ENCODE results near the gene OR1S2.
"Not testable (repeated sequence)": the region's sequence is repeated elsewhere in the genome, so short reads cannot be mapped to it uniquely, and the experiment has no call there.

Gene OR1S2, protein sequence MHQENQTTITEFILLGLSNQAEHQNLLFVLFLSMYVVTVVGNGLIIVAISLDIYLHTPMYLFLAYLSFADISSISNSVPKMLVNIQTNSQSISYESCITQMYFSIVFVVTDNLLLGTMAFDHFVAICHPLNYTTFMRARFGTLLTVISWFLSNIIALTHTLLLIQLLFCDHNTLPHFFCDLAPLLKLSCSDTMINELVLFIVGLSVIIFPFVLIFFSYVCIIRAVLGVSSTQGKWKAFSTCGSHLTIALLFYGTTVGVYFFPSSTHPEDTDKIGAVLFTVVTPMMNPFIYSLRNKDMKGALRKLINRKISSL

DNA sequence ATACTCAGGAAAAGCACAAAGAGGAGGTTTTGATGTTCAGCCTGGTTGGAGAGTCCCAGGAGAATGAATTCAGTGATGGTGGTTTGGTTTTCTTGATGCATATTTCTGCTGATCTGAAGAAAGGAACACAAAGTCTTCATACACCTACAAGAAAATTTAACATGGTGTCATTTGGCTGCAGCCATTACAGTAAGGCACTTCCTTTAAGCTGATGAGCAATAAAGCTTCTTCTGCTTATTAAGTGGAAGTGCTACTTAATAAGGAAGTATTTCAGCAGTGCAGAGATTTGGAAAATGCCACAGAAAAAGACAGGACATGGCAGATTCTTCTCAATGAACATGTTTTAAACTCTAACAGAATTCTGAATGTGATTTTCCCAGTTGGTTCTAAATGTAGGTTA lies at the start of gene OR1S2:
OR1S2 (minus strand) TSS at position 101 of the 400 bp plus-strand sequence; CDS start at position 101, 0 bp downstream.
- DNase-seq (ENCODE audit: low spot score) (no peak), FAIRE-seq (no peak)

DNA sequence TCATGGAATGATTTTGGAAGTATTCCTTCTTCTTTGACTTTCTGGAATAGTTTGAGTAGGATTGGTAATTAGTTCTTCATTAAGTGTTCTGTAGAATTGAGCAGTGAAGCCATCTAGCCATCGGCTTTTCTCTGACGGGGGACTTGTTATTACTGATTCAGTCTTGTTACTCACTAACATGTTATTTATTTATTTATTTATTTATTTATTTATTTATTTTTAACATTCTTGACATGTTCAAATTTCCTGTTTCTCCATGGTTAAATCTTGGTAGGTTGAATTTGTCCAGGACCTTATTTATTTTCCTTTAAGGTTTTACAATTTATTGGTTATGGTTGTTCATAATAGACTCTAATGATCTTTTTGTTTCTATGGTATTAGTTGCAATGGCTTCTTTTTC lies 40.0 kb upstream of the OR1S2 start:
- no peak for DNase-seq (ENCODE audit: low spot score)
- no peak for FAIRE-seq

DNA sequence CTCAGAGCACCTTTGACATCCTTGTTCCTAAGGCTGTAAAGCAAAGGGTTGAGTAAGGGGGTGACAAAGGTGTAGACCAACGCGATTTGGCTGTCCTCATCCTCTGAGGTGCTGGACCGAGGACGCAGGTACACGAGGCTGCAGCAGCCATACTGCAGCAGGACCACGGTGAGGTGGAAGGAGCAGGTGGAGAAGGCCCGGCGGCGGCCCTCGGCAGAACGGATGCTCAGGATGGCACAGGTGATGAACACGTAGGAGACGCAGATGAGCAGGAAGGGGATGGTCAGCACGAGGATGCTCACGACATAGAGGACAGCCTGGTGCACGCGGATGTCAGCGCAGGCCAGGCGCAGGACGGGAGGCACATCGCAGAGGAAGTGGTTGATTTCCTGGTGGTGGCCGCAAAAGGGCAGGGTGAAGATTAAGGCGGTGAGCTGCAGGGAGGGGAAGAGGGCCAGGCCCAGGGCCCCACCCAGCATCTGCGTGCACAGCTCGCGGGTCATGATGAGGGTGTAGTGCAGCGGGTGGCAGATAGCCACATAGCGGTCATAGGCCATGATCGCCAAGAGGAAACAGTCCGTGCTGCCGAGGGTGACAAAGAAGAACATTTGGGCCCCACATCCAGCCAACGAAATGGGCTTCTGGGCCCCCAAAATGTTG lies 24.1 kb upstream of the OR1S2 start:
- no peak for FAIRE-seq

DNA sequence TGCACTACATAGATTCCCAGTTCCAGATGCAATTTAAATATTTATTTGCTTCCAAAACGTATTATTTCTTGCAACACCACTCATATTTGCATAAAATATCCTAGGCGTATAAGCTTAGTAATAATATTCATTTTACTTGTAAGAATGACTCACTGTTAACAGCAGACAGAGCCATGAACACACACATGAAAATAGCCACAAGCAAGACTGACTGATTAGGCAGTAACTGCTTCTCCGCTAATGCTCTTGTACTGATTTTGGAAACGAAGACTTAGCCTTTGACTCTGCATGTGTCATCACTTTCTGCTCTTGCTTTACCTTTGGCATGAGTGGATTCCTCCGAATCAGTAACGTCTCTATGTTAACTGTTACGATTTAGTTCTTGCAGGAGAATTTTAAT lies 18.8 kb upstream of the OR1S2 start:
- DNase-seq (ENCODE audit: low spot score) (no peak), FAIRE-seq (no peak)

More for the DNA sequence above, 24.1 kb upstream of the OR1S2 start:
- DNase-seq (ENCODE audit: low spot score), result no peak

DNA sequence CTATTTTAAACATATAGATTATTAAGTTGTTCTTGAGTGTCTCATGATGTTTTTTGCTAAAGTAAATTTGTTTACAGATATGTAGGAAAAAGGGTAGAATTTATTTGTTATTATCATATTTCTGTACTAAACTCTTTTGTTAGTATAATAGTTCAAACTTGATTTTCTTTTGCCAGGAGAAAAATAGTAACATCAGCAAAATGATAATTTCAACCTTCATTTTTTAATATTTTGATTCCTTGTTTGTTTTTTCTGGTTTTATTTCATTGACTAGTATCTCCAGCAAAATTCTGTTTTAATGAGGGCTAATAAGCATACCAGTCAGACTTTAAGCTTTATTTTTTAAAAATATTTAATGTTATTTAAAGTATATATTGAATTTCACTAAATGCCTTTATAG lies 12.5 kb upstream of the OR1S2 start:
- FAIRE-seq, result no peak
- DNase-seq (ENCODE audit: low spot score), result no peak

DNA sequence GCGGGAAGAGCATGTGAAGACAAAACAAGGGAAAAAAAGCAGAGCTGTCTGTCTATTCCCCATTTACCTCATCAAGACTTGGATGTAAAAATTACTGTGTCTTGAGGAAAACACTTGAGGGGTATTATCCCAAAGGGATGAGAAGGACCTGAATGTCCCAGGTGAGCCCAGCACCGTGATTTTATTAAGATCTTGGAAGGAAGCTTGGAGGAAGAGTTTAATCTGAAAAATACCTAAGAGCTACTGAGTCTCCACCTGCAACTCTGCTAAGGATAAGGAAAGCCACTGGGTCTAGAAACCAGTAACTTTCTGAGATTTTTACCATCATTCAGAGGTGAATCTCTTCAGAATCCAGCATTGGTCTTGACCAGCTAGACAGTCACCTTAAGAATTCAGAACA lies 8.5 kb upstream of the OR1S2 start, which contains the start of gene OR1S1:
OR1S1 (plus strand) TSS at position 301 of the 400 bp plus-strand sequence.
- not testable (repeated sequence) for DNase-seq (ENCODE audit: low spot score); FAIRE-seq

DNA sequence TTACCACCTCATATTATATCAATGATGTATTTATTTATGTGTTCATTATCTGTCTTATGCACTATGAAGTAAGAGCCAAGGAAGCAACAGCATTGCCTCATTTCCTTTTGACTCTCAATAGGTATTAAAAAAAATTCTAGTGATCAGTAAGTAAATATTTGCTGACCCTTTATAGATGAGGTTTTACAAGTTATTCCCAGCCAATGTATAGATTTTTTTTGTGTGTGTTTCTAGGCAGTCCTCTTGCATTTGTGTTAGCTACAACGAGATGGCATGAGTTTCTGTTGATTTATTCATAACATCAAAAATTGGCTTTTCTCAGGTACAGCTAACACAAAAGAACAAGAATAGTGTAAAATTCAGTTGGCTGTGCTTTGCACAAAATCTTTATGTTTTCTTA lies 4.7 kb downstream of the OR1S2 start:
- FAIRE-seq (no peak), DNase-seq (ENCODE audit: low spot score) (no peak)

DNA sequence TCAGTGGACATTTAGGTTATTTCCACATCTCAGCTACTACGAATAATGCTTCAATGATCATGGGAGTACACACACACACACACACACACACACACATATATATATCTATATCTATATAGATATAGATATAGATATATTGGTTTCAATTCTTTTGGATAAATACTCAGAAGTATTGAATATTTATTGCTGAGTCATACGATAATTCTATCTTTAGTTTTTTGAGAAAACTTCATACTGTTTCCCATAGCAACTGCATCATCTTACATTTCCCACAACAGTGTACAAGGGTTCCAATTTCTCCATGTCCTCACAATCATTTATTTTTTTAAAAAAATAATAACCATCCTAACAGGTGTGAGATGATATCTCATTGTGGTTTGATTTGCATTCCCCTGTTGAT lies 8.0 kb downstream of the OR1S2 start:
- no peak for FAIRE-seq
- no peak for DNase-seq (ENCODE audit: low spot score)

DNA sequence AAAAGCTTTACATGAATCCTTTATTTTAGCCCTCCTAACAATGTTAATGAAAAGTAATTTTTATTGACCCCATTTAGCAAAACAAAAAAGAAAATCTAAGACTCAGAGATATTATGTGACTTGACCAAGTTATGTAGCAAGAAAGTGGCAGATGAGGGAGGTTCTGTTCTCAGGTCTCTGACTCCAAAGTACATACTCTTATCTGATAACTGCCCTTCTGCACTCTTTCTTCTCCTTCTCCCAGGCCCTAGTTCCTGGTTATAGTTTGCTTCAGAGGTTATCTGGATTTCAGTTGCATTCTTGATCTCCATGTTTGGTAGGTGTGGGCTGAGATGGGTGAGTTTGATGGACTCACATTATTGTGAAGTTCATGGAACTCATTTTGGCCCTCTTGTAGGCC lies 10.6 kb downstream of the OR1S2 start:
- DNase-seq (ENCODE audit: low spot score) (no peak), FAIRE-seq (no peak)

DNA sequence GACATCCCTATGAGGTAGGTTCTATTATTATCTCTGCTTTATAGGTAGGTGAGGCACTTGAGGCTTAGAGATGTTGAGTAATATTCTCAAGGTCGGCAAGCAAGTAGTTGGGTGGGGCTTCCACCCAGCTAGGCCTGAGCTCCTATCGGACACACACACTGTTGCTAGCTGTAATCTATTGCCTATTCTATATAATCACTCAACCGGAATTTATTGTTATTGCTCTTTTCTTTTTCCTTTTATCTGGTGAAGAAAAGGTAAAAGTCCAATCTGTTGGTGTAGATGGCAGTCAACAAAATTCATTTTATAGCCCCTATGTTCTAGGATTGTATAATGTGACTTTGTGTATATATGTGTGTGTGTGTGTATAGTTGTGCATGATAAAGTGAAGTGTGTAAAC lies 11.7 kb downstream of the OR1S2 start:
- FAIRE-seq, result no peak
- DNase-seq (ENCODE audit: low spot score), result no peak

DNA sequence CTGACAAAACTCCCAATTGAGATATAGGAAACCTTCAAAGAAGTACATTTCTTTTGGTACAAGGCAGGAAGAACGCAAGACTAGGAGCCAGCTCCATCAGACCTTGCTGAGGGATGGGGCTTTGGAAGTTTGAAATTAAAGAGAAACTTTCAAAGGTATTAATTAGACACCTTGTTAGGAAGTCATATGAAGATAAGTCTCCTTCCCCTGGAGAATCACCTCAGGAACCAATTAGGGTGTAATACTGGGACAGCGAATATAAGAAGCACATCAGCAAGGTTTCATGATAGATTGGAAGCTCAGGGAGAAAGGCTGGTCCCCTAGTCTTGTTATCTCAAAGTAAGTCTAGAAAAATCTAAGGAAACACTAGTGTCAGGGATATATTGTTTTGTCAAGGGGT lies 15.2 kb downstream of the OR1S2 start, which contains the start of gene OR9Q2:
OR9Q2 (plus strand) TSS at position 301 of the 400 bp plus-strand sequence. CDS start 1,421 bp downstream, outside the sequence.
- DNase-seq (ENCODE audit: low spot score), result no peak
- FAIRE-seq, result no peak

DNA sequence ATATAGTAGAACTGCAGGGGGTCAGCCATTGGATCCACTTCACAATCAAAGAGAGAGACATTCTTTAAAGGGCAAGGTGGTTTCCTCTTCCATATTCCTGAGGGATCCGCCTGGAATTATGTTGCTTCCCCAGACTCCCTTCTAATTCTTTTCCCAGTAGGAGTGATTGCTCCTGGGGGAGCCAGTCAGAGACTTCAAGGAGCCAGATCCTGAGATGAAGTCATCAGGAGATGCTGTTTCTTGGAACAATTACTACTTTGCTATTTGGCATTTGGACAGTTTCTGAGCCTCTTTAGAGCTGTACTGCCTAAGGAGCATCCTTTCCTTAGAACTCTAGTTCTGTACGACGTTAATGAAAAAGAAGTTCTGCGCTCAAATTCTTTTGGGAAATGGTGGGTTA lies 17.0 kb downstream of the OR1S2 start:
- FAIRE-seq, result no peak
- no peak for DNase-seq (ENCODE audit: low spot score)

DNA sequence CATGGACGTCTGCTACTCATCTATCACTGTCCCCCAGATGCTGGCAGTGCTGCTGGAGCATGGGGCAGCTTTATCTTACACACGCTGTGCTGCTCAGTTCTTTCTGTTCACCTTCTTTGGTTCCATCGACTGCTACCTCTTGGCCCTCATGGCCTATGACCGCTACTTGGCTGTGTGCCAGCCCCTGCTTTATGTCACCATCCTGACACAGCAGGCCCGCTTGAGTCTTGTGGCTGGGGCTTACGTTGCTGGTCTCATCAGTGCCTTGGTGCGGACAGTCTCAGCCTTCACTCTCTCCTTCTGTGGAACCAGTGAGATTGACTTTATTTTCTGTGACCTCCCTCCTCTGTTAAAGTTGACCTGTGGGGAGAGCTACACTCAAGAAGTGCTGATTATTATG lies 24.3 kb downstream of the OR1S2 start:
- no peak for FAIRE-seq
- no peak for DNase-seq (ENCODE audit: low spot score)

DNA sequence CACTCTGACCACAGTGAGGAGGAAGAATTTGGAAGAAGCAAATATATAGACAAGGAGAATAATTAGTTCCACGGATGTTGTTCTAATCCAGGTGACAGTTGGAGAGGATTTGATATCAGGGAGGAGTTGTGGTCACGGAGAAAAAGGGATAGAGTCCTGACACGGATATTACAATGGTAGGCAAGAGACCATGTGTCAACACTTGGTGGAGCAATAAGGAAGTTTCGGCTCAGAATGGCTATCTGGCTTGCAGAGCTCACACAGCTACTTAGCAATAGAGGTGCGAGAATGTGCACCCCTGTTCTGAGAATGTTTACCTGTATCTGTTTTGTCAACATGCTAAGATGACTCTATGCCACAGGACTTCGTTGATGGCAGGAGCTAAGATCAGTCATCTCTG lies 25.5 kb downstream of the OR1S2 start:
- FAIRE-seq, result no peak
- no peak for DNase-seq (ENCODE audit: low spot score)

DNA sequence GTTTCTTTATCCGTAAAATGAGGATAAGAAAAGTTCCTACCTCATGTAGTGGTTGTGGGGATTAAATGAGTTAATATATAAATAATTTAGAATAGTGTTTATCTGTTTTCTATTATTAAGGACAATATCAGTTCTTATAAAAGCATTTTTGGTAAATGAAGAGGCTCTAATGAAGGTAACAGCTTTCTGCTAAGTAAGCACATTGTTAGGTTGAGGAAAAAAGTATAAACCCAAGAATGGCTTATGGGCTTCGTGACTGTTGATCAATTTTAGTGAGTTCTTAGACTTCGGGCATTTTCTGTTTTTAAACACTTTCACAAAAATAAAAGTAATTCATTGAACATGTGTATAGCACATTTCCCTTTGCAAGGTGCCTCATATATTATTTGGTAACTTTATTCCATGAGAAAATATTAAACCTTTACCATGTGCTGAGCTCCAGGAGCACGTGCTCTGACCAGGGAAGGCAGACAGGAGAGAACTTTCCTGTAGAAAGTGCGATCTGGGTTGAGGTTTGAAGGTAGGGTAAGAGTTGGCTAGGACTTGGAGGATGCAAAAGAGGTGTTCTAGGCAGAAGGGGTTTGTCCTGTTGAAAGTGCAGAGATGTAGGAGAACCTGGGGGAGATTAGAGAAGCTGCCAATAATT lies 26.4 kb downstream of the OR1S2 start:
- no peak for FAIRE-seq

DNA sequence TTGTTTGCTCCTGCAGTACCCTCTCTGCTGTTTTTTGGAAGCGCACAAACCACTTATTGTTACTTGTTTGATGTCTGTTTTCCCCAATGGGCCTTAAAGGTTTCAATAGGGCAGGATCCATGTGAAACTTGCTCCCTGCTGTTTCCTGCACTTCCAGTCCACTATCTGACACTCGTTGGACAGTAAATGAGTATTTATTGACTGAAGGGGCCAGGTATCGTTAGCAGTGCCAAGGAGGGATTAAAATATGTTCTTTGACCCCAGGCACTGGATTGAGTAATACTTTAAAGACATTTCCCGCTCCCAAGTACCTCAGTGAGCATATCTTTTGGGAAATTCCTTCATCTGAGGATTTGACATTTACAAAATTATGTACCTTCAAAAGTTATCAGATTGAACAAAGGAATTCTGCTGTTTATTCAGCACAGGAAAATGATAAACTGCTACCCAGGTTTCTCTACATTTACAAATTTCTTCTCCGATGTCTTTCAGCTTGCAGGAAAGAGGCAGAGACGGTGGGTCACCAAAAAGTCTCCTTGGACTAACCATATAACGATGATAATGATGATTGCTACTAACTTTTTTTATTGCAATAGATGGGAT lies 38.3 kb downstream of the OR1S2 start:
- DNase-seq (ENCODE audit: low spot score) (no peak), FAIRE-seq (no peak)

More for the DNA sequence above, 26.4 kb downstream of the OR1S2 start:
- DNase-seq (ENCODE audit: low spot score), result no peak

DNA sequence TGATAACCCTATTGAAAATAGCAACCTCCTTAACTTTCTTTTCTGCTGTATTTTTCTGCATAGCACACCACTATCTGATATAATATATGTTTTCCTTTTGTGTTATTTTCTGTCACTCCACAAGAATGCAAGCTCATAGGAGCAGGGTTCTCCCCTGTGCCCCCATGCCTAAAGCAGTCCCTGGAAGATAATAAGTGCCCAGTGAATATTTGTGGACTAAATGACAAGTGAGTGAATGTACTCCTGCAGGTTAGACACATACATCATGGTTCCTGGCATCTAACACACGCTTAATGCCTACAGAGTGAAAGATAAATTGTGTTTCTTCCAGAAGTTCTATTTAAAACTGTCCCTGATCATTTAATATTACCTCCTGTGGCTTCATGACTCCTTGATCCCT lies 39.0 kb downstream of the OR1S2 start:
- no peak for FAIRE-seq

DNA sequence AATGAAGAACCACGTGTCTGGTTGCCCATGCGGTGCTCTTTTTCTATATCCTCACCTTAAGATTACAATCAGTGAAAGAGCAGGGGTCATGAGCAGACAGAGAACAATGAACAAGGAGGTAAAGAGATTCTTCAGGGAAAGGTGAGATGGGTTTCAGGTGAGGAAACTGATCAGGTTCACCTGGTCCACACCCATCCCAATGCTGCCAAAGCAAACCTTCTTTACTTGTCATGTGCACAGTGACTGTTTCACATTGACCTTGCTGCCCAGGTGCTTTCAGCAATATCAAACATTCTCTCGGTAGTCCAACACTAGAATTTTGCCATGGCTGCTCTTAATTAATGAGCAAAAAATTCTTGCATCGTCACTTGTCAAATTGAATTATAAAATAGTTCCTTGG lies 39.6 kb downstream of the OR1S2 start:
- DNase-seq (ENCODE audit: low spot score) (no peak), FAIRE-seq (no peak)

More for the DNA sequence above, 39.0 kb downstream of the OR1S2 start:
- no peak for DNase-seq (ENCODE audit: low spot score)
